Measurements from ENCODE around the gene CLC. TPM values are rescaled to one million over a fixed set of nuclear protein-coding genes. Genes with fewer than 3 reads are reported as not detected.

The CLC gene
- total and polyA plus RNA-seq, 11 donors: 0.15 to 8.2 (median 1.2) TPM; not detected in 8

GRCh38 chr19:39749981-39750380, 12.2 kb upstream of the CLC start:
- H3K4me3 ChIP-seq: no peak overlapping the region
- DNase-seq (no peak), ATAC-seq (no peak)
- H3K9me3 ChIP-seq: no peaks in the 10 kb centered on the region
- TF ChIP-seq, protein P1, sequence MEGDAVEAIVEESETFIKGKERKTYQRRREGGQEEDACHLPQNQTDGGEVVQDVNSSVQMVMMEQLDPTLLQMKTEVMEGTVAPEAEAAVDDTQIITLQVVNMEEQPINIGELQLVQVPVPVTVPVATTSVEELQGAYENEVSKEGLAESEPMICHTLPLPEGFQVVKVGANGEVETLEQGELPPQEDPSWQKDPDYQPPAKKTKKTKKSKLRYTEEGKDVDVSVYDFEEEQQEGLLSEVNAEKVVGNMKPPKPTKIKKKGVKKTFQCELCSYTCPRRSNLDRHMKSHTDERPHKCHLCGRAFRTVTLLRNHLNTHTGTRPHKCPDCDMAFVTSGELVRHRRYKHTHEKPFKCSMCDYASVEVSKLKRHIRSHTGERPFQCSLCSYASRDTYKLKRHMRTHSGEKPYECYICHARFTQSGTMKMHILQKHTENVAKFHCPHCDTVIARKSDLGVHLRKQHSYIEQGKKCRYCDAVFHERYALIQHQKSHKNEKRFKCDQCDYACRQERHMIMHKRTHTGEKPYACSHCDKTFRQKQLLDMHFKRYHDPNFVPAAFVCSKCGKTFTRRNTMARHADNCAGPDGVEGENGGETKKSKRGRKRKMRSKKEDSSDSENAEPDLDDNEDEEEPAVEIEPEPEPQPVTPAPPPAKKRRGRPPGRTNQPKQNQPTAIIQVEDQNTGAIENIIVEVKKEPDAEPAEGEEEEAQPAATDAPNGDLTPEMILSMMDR (IDR thresholded peaks at IDR 0.05): no peak
- TF ChIP-seq POLR2A (IDR thresholded peaks at IDR 0.05): no peak
- H3K27ac ChIP-seq: no peak overlapping the region
- 67 to 78% (median 73%) methylated on average over 5 of the region's 5 CpGs for WGBS, 4 donors
- intact Hi-C loops (cut with DNase I): no loop called here
- H3K27me3 ChIP-seq: peaks cover 0 to 16% (median 0%) of the 10 kb centered on the region in 9 donors
- no peaks in the 10 kb centered on the region for H3K4me1 ChIP-seq
- no peaks in the 10 kb centered on the region for H3K36me3 ChIP-seq

DNA sequence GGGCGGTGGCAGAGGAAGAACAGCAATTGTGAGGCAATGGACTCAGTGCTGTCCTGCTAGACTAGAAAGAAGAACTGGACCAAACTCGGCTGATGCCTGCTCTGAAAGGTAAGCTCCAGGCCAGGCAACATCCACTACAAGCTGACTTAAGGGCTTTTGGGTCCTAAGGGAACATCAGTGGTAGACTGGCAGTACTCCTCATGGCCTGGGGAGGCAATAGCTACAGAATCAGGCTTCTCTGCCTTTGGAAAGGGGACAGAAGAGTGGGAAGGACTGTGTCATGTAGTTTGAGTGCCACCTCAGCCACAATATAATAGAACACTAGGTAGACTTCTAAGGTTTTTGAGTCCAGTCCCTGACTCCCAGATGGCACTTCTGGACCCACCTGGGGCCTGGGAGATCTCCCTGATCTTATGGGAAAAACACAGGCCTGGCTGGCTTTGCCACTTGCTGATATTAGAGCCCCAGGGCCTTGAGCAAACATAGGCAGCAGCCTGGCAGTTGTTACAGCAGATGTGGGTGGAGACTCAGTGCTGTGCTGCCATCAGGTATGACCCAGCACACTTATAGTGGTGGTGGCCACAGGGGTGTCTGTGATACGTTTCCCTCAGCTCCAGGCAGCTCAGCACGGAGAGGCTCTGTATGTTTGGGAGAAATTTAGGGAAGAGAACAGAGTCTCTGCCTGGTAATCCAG, 9.2 kb upstream of the CLC start:
- Histone ChIP-seq H3K36me3 (no peaks in the 10 kb centered on the region), H3K9me3 (no peaks in the 10 kb centered on the region), H3K27ac (no peak overlapping the region), H3K4me1 (no peaks in the 10 kb centered on the region), H3K4me3 (no peak overlapping the region), H3K27me3 (peaks cover 0 to 16% (median 0%) of the 10 kb centered on the region in 9 donors)
- ATAC-seq (no peak), DNase-seq (no peak)
- 45 to 68% (median 63%) methylated on average over 4 of the region's 4 CpGs for WGBS, 4 donors
- TF ChIP-seq POLR2A (IDR thresholded peaks at IDR 0.05): no peak
- TF ChIP-seq, protein P1 (IDR thresholded peaks at IDR 0.05): no peak
- intact Hi-C loops (cut with DNase I): no loop called here

DNA sequence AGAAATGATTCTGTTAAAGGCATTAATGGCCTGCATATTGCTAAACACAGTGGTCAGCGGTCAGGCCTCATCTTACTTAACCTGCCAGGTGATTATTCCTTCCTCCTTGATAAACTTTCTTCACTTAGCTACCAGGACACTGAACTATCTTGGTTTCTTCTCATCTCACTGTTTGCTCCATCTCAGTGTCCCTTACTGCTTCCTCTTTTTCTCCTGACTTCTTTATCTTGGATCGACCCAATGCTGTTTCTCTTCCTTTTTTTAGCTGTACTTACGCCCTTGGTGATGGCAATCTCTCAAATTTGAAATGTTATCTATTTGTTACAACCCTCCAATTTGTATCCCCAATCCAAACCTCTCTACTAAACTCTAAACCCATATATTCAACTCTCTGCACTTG, 7.8 kb upstream of the CLC start:
- intact Hi-C loops (cut with DNase I): no loop called here
- no peaks in the 10 kb centered on the region for H3K36me3 ChIP-seq
- WGBS, 4 donors: 51 to 61% (median 53%) methylated on average over 3 of the region's 3 CpGs
- H3K9me3 ChIP-seq: no peaks in the 10 kb centered on the region
- peaks cover 0 to 16% (median 0%) of the 10 kb centered on the region in 9 donors for H3K27me3 ChIP-seq
- no peak overlapping the region for H3K4me3 ChIP-seq
- ATAC-seq (no peak), DNase-seq (no peak)
- TF ChIP-seq POLR2A (IDR thresholded peaks at IDR 0.05): no peak
- TF ChIP-seq, protein P1 (IDR thresholded peaks at IDR 0.05): no peak
- H3K27ac ChIP-seq: no peak overlapping the region
- no peaks in the 10 kb centered on the region for H3K4me1 ChIP-seq

GRCh38 chr19:39740395-39740794, 2.6 kb upstream of the CLC start:
- Histone ChIP-seq H3K27ac (no peak overlapping the region), H3K4me3 (no peak overlapping the region), H3K27me3 (peaks cover 0 to 24% (median 6%) of the 10 kb centered on the region in 9 donors), H3K4me1 (no peaks in the 10 kb centered on the region), H3K9me3 (no peaks in the 10 kb centered on the region), H3K36me3 (no peaks in the 10 kb centered on the region)
- WGBS, 4 donors: 82 to 93% (median 87%) methylated on average over 1 of the region's 1 CpG
- intact Hi-C loops (cut with DNase I): no loop called here
- TF ChIP-seq, protein P1 (IDR thresholded peaks at IDR 0.05): no peak
- no peak for TF ChIP-seq POLR2A (IDR thresholded peaks at IDR 0.05)
- DNase-seq (no peak), ATAC-seq (no peak)

Data from heart left ventricle (tissue), 16 donors.